HG03280 (cell line): ENCODE results near the gene KIF26B.
"Not testable (repeated sequence)": the region's sequence is repeated elsewhere in the genome, so short reads cannot be mapped to it uniquely, and the experiment has no call there.

Source experiments
- ATAC-seq: cut with Tn5 transposase; IDR thresholded peaks from one replicate; pipeline ENCODE4 v1.9.1; 2021; ENCODE audit warnings: mild to moderate bottlenecking, moderate library complexity; ENCODE audit not compliant: unreplicated experiment

The KIF26B gene

DNA sequence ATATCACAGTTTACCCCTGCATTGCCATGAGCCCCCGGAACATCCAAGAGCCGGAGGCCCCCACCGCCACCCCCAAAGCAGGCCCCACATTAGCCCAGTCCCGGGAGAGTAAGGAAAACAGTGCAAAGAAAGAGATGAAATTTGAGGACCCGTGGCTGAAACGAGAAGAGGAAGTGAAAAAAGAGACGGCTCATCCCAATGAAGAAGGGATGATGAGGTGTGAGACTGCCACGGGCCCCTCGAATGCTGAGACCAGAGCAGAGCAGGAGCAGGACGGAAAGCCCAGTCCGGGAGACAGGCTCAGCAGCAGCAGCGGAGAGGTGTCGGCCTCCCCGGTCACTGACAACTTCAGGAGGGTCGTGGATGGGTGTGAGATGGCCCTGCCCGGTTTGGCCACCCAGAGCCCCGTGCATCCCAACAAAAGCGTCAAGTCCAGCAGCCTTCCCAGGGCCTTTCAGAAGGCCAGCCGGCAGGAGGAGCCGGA lies 532.4 kb downstream of the KIF26B start:
- ATAC-seq, result no peak

DNA sequence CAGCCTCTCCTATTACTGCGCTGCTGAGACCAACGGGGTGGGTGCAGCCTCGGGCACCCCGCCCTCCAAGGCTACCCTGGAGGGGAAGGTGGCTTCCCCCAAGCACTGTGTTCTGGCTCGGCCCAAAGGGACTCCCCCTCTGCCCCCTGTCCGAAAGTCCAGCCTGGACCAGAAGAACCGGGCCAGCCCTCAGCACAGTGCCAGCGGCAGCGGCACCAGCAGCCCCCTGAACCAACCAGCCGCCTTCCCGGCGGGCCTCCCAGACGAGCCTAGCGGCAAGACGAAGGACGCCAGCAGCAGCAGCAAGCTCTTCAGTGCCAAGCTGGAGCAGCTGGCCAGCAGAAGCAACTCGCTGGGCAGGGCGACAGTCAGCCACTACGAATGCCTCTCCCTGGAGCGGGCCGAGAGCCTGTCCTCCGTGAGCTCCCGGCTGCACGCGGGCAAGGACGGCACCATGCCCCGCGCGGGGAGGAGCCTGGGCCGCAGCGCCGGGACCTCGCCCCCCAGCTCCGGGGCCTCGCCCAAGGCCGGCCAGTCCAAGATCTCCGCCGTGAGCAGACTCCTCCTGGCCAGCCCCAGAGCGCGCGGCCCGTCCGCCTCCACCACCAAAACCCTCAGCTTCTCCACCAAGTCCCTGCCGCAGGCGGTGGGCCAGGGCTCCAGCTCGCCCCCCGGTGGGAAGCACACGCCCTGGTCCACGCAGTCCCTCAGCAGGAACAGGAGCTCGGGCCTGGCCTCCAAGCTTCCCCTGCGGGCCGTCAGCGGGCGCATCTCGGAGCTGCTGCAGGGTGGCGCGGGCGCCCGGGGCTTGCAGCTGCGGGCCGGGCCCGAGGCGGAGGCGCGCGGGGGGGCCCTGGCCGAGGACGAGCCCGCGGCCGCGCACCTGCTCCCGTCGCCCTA lies 533.1 kb downstream of the KIF26B start:
- no peak for ATAC-seq

DNA sequence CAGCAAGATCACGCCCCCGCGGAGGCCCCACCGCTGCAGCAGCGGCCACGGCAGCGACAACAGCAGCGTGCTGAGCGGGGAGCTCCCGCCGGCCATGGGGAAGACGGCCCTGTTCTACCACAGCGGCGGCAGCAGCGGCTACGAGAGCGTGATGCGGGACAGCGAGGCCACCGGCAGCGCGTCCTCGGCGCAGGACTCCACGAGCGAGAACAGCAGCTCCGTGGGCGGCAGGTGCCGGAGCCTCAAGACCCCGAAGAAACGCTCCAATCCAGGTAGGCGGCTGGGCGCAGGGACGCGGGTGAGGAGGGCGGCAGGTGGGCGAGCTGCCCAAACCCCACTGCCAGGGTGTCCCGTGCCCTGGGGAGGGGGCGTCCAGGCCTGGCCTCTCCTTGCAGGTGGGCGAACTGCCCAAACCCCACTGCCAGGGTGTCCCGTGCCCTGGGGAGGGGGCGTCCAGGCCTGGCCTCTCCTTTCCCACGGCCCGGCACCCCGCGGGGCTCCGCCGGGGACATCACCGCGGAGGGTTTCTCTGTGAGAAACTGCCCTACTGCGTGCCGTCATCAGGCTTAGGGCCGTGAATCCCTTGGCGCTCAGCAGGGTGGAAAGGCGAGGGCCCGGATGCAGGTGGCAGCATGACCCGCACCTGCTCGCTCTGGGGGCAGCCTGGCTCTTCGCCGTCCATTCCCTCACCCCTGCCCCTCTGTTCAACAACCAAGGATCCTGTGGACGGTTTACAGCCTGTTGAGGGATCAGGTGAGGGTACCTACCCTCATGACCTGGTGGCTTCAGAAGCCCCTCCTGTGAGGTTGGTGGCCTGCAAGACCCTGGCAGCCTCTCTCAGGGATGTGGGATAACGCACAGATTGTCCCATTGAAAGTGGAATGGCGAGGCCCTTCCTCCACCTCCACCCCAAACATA lies 534.0 kb downstream of the KIF26B start:
- ATAC-seq, result no peak

DNA sequence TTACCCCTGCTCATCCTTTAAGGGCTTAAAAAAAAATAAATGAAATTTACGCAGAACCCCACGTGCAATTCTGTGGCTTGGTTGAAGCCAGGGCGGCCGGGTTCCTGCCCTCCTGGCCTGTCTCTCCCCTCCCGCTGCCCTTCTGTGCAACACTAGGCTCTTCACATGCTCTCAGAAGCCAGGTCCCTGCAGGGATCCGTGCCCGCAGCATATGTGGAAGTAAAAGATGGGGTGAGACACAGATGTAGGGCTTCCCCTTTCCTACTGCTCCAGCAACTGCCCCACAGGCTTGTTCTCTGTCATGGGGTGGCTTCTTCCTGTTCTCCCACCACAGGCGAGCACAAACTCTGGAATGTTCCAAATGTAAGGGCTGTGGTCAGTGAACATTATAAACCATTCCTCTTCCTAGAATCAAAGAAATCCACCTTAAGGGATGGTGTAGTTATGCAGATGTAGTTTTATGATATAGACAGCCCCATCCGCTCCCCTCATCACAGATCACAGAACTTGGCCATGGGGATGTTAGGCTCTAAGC lies 535.4 kb downstream of the KIF26B start:
- ATAC-seq, result no peak

DNA sequence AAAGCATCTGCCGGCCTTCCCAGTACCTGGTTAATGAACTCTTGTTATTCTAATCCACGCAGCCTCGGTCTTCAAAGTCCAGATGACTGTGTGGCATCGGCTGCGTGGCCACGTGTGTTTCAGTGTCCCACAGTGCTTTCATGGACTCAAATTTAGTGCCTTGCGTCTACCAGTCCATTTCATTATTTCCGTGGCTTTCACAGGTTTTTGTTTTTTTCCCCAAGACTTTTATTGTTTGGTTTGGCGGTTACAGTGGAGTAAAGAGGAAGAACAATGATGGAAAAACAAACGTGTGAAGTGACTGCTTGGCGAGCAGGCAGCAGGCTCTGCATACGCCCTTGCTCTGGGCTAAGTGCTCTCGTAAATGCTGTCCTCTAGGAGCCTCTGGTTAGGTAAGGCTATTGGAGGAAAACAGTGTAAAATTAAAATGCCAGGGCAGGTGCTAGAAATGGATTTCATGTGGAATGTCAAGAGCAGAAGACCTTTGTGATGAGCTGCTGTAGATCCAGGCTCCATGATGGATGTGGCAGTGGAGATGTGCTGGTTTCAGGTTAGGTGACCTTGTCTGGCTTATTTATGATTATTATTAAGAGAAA lies 536.3 kb downstream of the KIF26B start:
- ATAC-seq, result no peak

DNA sequence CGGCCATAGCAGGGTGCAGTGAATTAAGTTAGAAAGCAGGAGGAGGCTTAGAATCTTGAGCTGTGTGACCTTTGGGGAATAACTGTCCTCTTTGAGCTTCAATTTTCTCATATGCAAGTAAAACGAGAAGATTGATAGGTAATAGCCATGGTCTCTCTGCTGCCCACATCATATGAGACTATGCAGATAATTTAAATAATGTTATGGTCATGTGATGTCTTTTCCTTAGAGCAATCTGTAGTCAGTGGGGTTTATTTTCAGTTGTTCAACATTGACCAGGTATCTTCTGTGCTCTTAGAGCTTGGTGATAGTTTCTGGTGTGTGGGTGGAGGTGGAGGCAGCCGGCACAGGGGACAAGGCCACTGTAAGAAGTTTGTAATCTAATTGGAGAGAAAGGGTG lies 537.1 kb downstream of the KIF26B start:
- no peak for ATAC-seq

DNA sequence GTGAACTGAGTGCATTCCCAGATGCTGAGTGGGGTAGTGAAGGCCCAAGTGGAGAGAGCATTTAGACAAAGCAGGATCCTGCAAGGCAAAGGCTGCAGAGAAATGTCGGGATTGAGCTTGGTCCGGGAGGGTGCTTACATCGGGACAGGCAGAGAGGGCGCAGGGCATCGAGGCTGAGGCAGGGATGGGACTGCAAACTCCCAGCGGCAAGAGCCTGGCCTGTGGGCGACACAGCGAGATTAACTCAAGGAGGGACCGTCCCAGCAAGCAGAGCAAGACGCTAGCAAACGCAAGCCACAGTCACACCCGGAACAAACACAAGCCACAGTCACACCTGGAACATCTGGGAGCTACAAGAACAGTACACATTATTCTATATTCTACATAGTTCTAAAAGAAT lies 537.5 kb downstream of the KIF26B start:
- no peak for ATAC-seq

DNA sequence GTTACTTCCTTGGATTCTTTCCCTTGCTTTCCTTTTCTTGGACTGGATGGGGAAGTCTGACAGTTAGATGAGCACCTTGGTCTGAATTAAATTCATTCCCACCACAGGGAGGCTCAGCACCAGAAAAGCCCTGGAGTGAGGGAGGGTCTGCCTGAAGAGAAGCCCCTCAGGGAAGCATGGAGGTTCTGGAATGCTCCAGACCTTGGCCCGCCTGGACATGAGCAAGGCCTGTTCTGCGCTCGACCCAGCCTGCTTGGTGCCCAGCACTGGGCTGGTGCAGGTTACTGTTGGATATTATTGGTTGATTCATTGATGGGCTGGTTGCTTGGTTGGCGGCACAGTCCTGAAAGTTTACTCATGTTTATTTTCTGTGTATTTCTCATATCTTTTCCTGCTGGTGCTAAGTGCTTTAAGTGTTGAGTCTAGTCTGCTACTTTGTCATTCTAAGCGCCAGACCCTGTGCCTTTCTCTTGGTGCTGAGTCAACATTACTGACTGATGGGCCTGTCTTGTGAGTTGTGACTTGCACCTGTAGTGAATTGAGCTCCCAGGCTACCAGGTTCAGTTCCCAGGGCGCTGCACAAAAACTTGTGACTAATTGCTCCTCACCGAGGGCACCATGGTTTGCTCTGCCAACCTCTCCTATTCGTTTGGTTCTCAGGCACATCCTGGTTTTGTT lies 538.5 kb downstream of the KIF26B start:
- ATAC-seq, result no peak

DNA sequence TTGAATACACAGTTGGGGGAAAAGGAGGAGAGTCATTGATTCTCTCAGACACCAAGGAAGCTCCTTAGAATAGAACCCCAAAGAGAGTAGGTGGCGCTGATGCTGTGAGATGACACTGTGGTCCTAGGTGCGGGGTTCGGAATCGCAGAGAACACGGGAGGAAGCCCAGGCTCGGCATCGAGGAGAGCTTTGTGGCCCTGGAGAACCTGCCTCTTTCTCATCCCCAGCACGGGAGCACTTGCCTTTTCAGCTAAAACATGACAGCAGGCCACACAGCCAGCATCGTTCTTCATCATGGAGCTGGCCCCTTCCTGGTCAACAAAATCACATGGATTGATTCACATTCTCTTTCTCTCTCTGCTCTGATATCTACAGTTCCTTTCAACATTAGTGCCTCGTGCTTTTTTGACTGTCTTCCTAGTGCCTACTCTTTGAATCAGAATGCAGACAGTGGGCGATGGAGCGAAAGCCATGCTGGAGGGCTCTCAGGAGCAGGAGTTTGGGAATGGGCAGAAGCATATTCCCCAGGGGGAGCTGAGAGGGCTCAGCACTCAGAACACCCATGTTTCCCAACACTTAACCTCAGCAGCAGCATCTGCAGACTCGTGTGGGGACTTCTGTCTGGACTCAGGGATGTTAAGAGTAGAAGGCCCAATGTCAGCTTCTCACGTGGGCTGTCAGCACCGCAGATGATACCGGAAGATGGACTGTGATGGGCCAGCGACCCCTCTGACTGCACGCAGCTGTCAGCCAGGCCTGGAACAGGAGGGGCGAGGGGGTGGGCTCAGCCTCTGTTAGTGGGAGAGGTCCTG lies 539.4 kb downstream of the KIF26B start:
- no peak for ATAC-seq

DNA sequence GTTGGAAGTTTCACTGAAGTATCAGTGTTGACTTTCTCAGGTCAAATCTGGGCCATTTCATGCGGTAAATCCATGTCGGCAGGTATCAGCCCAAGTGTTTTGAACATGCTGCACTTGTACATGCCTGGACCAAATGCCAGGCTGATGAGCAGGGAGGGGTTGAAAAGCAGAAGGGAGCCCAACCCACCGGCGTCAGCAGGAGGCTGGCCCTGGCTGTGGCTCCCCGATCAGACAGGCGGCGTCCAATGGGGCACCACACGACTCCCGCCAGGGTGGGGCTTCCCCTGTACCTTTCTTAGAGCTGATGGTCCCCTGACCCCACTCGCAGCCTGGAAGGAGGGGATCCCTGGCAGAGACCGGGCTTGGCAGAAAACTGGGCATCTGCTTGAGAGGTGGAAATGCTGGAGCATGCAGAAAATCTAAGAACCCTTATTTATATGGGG lies 540.0 kb downstream of the KIF26B start:
- ATAC-seq, result no peak

DNA sequence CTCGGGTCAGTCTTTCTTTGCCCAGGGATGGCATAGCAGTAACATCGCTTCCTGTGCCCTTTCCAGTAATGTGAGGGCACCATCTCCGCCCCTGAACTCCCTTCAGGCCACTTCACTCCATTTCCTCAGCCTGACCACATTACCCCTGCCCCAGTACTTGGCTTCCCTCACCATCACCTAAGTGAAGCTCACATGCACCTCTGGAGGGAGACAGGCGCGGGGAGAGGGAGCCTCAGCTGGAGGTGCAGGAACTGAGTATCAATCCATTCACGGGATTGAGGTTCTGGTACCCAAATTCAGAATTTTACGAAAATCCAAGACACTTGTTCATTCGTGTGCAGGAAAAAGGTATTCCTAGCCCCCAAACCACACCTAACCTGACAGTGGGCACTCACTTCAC lies 540.4 kb downstream of the KIF26B start:
- ATAC-seq, result no peak

DNA sequence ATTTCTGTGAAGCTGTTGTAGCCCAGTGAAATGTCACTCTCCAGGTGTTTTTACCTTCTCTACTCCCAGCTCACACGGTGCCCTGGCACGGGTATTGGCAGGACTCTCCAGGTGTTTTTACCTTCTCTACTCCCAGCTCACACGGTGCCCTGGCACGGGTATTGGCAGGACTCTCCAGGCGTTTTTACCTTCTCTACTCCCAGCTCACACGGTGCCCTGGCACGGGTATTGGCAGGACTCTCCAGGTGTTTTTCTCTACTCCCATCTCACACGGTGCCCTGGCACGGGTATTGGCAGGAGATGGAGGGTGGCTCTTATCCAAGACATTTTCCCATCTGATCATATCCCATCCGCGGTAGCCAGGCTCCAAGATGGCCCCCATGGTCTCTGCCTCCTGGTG lies 540.9 kb downstream of the KIF26B start:
- not testable (repeated sequence) for ATAC-seq

DNA sequence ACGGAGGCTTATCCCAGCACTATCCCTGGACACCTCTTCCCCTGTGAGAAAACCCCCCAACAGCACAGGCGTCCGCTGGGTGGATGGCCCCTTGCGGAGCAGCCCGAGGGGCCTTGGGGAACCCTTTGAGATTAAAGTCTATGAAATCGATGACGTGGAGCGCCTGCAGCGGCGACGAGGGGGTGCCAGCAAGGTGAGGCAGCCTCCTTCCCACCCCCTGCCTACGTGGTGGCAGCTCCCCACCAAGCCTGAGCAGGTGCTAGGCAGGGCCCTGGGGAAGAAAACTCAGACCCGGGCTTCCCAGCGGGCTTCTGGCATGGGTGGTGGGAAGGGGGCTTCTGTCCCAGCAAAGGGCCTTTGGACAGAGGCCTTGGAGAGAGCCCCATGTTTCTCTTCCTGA lies 543.3 kb downstream of the KIF26B start:
- ATAC-seq, result no peak

DNA sequence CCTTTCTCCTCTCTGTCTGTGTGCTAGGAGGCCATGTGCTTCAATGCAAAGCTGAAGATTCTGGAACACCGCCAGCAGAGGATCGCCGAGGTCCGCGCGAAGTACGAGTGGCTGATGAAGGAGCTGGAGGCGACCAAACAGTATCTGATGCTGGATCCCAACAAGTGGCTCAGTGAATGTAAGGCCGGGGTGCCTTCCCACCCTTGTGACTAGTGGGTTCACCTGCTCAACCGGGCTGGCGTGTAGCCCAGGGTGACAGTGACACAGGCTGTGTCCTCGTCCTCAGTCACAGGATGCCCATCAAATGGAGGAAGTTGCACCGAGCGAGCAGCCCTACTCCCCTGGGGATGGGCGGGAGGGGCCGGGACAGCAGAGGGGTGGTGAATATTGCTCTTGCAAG lies 544.1 kb downstream of the KIF26B start:
- ATAC-seq, result no peak

DNA sequence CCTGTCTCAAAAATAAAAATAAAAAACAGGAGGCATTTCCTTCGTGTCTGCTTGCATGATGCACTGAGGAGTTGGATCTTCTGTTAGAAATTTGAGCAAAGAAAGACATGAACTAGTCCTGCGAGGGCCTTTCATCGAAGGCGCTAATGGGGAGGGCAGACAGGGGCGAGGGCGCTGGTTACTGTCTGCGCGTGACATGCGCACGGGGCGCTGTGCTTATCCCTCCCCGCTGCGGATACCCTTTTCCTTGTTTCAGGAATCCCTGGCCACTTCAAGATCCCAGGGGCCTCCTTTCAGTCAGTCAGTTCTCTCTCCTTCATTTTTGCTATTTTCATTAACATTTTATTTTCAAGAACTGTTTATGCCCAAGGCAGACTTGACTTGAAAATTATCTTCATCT lies 545.8 kb downstream of the KIF26B start:
- ATAC-seq, result no peak

DNA sequence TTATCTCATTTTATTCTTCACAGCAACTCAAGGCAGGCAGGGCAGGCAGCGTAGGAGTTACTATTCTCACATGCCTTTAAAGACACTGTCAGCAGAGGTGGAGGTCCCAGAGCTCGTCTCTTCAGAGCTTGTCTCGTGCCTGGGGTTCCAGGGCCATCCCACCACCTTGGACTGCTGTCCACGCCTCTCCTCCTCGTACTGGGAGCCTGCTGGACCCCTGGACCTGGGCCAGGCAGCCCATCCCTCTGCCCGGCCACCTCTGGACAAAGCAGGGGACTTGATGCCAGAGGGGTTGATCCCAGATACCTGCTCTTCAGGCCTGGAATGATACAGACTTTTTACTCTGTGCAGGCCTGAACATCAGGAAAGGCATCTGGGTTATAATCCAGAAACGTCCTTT lies 546.8 kb downstream of the KIF26B start:
- no peak for ATAC-seq

DNA sequence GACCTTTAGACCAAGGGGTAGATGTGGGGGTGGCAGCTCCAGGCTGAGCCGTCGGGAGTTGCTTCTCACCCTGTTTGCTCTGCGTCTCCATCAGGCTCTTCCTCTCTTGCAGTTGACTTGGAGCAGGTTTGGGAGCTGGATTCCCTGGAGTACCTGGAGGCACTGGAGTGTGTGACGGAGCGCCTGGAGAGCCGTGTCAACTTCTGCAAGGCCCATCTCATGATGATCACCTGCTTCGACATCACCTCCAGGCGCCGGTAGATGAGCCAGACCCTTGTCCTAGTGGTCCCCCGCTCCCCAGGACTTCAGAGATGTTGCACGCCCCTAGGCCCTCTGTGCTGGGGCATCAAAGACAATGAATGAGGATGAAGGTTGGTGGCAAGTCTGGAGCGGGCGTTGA lies 547.6 kb downstream of the KIF26B start:
- no peak for ATAC-seq

DNA sequence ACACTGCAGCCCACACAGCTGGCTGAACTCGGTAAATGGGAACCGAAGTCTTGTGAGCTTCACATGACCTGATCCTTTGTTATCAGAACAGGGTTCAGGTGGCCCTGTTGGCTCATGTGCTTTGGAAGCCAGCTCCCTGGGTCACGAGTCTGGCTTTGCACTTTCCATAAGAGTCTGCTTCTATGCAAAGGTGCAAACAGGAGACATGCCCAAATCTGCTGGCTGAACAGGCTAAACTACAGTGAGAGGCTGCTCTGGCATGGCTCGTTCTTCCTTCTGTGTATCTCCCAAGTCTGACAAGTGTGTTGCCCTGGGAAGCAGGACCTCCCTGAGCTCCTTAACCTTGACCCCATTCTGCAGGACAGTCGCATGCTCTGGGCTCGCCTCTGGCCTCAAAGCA lies 549.6 kb downstream of the KIF26B start:
- no peak for ATAC-seq

DNA sequence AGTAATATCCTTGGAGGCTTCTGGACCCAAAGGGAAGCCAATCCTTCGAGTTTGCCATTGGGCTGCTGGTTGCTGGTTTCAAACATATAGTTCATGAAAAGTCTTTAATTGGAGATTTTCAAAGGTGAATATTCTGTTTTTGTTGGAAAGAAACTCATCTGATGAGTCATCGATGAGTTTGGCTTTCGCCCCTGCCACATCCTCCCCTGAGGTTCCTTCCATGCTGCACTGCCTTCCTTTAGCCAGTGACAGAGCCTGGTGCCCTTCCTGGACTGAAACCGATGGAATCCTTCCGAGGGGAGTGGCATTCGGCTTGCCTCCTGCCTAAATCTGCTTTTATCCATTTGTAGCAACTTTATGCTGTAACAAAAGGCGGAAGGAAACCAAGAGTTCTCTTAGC lies 550.0 kb downstream of the KIF26B start:
- no peak for ATAC-seq

DNA sequence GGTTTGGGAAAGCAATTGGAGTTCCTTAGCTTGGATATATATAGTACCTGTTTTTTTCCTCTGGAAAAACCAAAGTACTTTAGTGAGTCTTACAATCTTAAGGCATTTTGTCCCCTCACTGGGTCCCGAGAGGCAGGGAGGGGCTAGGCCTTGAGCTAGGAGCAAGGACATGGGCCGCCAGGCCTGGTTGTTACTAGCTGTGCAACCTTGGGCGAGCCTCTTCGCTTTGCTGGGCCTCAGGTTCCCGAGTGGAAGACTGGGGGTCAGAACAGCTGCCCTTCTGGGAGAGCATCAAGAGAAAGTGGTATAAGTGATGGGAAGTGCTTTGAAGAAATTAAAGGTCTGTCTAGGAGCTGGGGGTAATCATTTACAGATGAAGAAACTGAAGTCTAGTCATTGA lies 553.2 kb downstream of the KIF26B start:
- no peak for ATAC-seq
